Testis (tissue), 3 donors: Measurements from ENCODE around the gene DRGX. TPM values are rescaled to one million over a fixed set of nuclear protein-coding genes. Genes with fewer than 3 reads are reported as not detected.
A peak's percentile ranks its signal among the peaks of the same experiment; 100 is the strongest.

Experiments used
- DNase-seq: peaks from one replicate; pipeline ENCODE4 v3.0.0-alpha.2; 2019
- H3K27ac ChIP-seq, 2 donors: fragments of 200-600 bp; sonication (generic); one replicate each; pipeline ENCODE4 v1.5.1; 2019
- H3K27me3 ChIP-seq: fragments of 200-600 bp; sonication (generic); one replicate; pipeline ENCODE4 v1.5.1; 2019
- H3K36me3 ChIP-seq: fragments of 200-600 bp; sonication (generic); one replicate; pipeline ENCODE4 v1.5.1; 2017; ENCODE audit warnings: low read depth; ENCODE audit errors: missing control alignments
- H3K4me1 ChIP-seq: fragments of 200-600 bp; sonication (generic); one replicate; pipeline ENCODE4 v1.5.1; 2019
- H3K4me3 ChIP-seq, 2 donors: fragments of 200-600 bp; sonication (generic); one replicate each; pipeline ENCODE4 v1.5.1; 2017 to 2019
- H3K9me3 ChIP-seq: fragments of 200-600 bp; sonication (generic); one replicate; pipeline ENCODE4 v1.5.1; 2017
- CTCF ChIP-seq, 3 experiments: fragments of 450-650 bp in 2 of 3; fragments of 200-600 bp in 1 of 3; sonication (generic) in 1 of 3; IDR thresholded peaks; one replicate each; pipeline ENCODE4 v1.5.1; 2016 to 2019; ENCODE audit warnings: antibody characterized with exemption in 3 of 3, mild to moderate bottlenecking in 2 of 3, moderate library complexity in 1 of 3
- POLR2A ChIP-seq: fragments of 450-650 bp; IDR thresholded peaks from one replicate; pipeline ENCODE4 v1.6.1; 2017; ENCODE audit warnings: antibody characterized with exemption, mild to moderate bottlenecking, moderate library complexity
- WGBS, 2 donors: methylation state at CpG; one replicate each; pipeline ENCODE4 v1.1.5; 2018; 5-methylcytosine and 5-hydroxymethylcytosine counted together
- intact Hi-C: fragments of 100-400 bp; cut with DNase I; formaldehyde crosslinking; loops from one replicate; pipeline ENCODE4 v1.15.1; 2023; ENCODE audit warnings: low total_unique reads
- polyA plus RNA-seq: library from polyadenylated mRNA; stranded (reverse); fragments of 350-450 nt; fragmentation: Illumina TruSeq; extraction: RNeasy Lipid Tissue Mini Kit (QIAGEN cat#74804); gene quantifications from one replicate; pipeline ENCODE4 v1.2.3, GENCODE V29; 2014; ENCODE audit warnings: low read depth, low replicate concordance; ENCODE audit not compliant: insufficient read depth
- total RNA-seq, 2 donors: library from RNA; depleted of rRNA; stranded (reverse); fragments of >200 nt; gene quantifications; one replicate each; pipeline ENCODE4 v1.2.3, GENCODE V29; 2016

The DRGX gene
- total and polyA plus RNA-seq, 3 donors from 2014 or later, result 0.33 TPM; not detected in 2

GRCh38 chr10:49360271-49361177, 35.4 kb downstream of the DRGX start:
- peaks cover 8% of the 10 kb centered on the region for H3K4me1 ChIP-seq
- H3K4me3 ChIP-seq, result no peak overlapping the region
- no peaks in the 10 kb centered on the region for H3K27me3 ChIP-seq
- 59 to 63% methylated on average over 7 to 15 of the region's 15 CpGs for WGBS, 2 donors
- H3K27ac ChIP-seq, result peak overlapping the region in 1 of 2 donors; percentile 45
- H3K9me3 ChIP-seq, result no peaks in the 10 kb centered on the region
- TF ChIP-seq CTCF (IDR thresholded peaks at IDR 0.05), result no peak
- TF ChIP-seq POLR2A, result no peak
- intact Hi-C loops, result no loop called here
- H3K36me3 ChIP-seq, result no peaks in the 10 kb centered on the region
- peak; percentile 40 for DNase-seq

GRCh38 chr10:49359349-49360270, 36.3 kb downstream of the DRGX start:
- no peak overlapping the region for H3K4me3 ChIP-seq
- DNase-seq, result peak; percentile 43
- no peaks in the 10 kb centered on the region for H3K9me3 ChIP-seq
- peaks cover 8% of the 10 kb centered on the region for H3K4me1 ChIP-seq
- TF ChIP-seq CTCF (IDR thresholded peaks at IDR 0.05) (no peak), POLR2A (no peak)
- H3K27ac ChIP-seq, result peak overlapping the region in 1 of 2 donors; percentile 45
- no peaks in the 10 kb centered on the region for H3K36me3 ChIP-seq
- intact Hi-C loops, result no loop called here
- 44 to 54% methylated on average over 7 to 12 of the region's 13 CpGs for WGBS, 2 donors
- no peaks in the 10 kb centered on the region for H3K27me3 ChIP-seq

GRCh38 chr10:49357910-49358309, 38.0 kb downstream of the DRGX start:
- no peak for TF ChIP-seq POLR2A
- no peak for TF ChIP-seq CTCF (IDR thresholded peaks at IDR 0.05)
- no peaks in the 10 kb centered on the region for H3K36me3 ChIP-seq
- peaks cover 8% of the 10 kb centered on the region for H3K4me1 ChIP-seq
- intact Hi-C loops, result no loop called here
- H3K27me3 ChIP-seq, result no peaks in the 10 kb centered on the region
- no peak for DNase-seq
- no peaks in the 10 kb centered on the region for H3K9me3 ChIP-seq
- H3K27ac ChIP-seq, result no peak overlapping the region
- 74 to 79% methylated on average over 2 of the region's 2 CpGs for WGBS, 2 donors
- H3K4me3 ChIP-seq, result no peak overlapping the region

- intact Hi-C loops, result no loop called here
- Histone ChIP-seq H3K36me3 (no peaks in the 10 kb centered on the region), H3K9me3 (no peaks in the 10 kb centered on the region), H3K4me3 (no peak overlapping the region), H3K4me1 (peaks cover 8% of the 10 kb centered on the region), H3K27me3 (no peaks in the 10 kb centered on the region), H3K27ac (no peak overlapping the region)
- WGBS, 2 donors, result 91 to 92% methylated on average over 1 of the region's 1 CpG
- DNase-seq, result no peak
- no peak for TF ChIP-seq CTCF (IDR thresholded peaks at IDR 0.05)
- no peak for TF ChIP-seq POLR2A
These were observed 38.9 kb downstream of the DRGX start for GRCh38 chr10:49356944-49357343.
